Stimulated activated CD4-positive, alpha-beta T cell treated with anti-CD3 and anti-CD28 coated beads, Interleukin-1b, Interleukin-23, amount 100 ng/mL, for 24 hours (primary cell): ENCODE measurements around the gene MDN1.

Source experiments
- DNase-seq, 4 experiments: peaks; one replicate each; pipeline ENCODE4 v3.0.0-alpha.2; 2020; ENCODE audit warnings: low read depth in 4 of 4, low spot score in 1 of 4

The MDN1 gene

GRCh38 chr6:89703292-89703691, 116.3 kb downstream of the MDN1 start:
- no peak for DNase-seq

GRCh38 chr6:89702349-89702748, 117.2 kb downstream of the MDN1 start:
- DNase-seq: no peak

- DNase-seq: no peak
These were observed 123.9 kb downstream of the MDN1 start for GRCh38 chr6:89695667-89696066.

- no peak for DNase-seq
These were observed 125.2 kb downstream of the MDN1 start for GRCh38 chr6:89694428-89694827.

- no peak for DNase-seq
These were observed 126.4 kb downstream of the MDN1 start for GRCh38 chr6:89693207-89693606.

GRCh38 chr6:89692256-89692655, 127.3 kb downstream of the MDN1 start:
- no peak for DNase-seq

- no peak for DNase-seq
These were observed 128.7 kb downstream of the MDN1 start for GRCh38 chr6:89690944-89691324.

GRCh38 chr6:89689732-89690131, 129.9 kb downstream of the MDN1 start:
- no peak for DNase-seq

GRCh38 chr6:89688328-89688727, 131.3 kb downstream of the MDN1 start:
- no peak for DNase-seq

- DNase-seq: no peak
These were observed 134.3 kb downstream of the MDN1 start for GRCh38 chr6:89685311-89685710.

GRCh38 chr6:89682991-89683390, 136.6 kb downstream of the MDN1 start:
- no peak for DNase-seq

GRCh38 chr6:89681983-89682564, 137.5 kb downstream of the MDN1 start:
- no peak for DNase-seq

- no peak for DNase-seq
These were observed 139.0 kb downstream of the MDN1 start for GRCh38 chr6:89680551-89680950.

- no peak for DNase-seq
These were observed 139.4 kb downstream of the MDN1 start for GRCh38 chr6:89680150-89680549.

- DNase-seq: no peak
These were observed 140.1 kb downstream of the MDN1 start for GRCh38 chr6:89679215-89680120.

GRCh38 chr6:89678531-89678930, 141.1 kb downstream of the MDN1 start:
- DNase-seq: no peak

GRCh38 chr6:89675949-89676748, 143.4 kb downstream of the MDN1 start:
- DNase-seq: no peak

- DNase-seq: no peak
These were observed 148.5 kb downstream of the MDN1 start for GRCh38 chr6:89670935-89671565.

- DNase-seq: no peak
These were observed 150.6 kb downstream of the MDN1 start for GRCh38 chr6:89669002-89669401.

- no peak for DNase-seq
These were observed 151.6 kb downstream of the MDN1 start for GRCh38 chr6:89667872-89668556.
